ENCODE results near the gene ALDH5A1.
A peak's percentile ranks its signal among the peaks of the same experiment; 100 is the strongest.

ALDH5A1 gene

DNA sequence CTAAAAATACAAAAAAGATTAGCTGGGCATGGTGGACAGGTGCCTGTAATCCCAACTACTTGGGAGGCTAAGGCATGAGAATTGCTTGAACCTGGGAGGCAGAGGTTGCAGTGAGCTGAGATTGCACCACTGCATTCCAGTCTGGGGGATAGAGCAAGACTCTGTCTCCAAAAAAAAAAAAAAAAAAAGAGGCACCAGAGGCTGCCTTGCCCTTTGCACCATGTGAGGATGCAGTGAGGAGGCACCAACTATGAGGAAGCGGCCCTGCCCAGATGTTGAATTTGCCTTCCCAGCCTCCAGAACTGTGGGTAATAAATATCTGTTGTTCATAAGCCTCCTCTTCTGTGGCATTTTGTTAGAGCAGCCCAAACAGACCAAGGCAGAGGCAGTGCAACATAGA, 54.4 kb downstream of the ALDH5A1 start:
- Mint-ChIP-seq H3K27ac (no peak overlapping the region), H3K36me3 (no peaks in the 10 kb centered on the region), H3K27me3 (no peaks in the 10 kb centered on the region), H3K9me3 (no peaks in the 10 kb centered on the region), H3K4me1 (no peaks in the 10 kb centered on the region), H3K4me3 (no peak overlapping the region)
- ATAC-seq (replicated peaks) (no peak), DNase-seq (no peak)

DNA sequence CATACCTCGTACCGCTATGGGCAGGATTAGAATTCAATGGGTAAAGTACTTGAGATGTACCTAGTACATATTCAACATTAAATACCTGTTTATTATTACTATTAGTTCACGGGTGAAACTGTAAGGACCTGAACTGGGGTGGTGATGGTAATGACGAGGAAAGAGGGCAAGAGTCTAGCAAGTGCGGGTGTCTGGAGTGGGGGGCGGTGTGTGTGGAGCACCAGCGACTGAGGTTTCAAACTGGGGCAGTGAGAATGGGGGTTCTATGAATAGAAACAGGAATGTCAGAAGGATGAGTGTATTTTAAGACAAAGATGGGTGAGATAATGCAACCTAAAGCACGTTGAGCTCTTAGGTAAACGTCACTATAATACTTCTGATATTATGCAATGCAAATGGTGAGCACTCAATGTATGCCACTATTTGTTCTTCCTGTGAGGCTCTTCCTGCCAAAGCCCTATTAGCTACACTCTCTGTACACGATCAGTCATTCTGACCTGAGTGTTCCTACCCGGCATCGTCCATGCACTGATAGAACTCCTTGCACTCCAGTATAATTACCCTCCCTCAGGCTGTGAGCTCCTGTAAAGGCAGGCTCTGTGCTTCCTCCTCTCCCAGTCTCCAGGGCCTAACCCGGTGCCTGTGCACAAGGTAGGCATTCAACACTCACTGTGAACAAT, 55.0 kb downstream of the ALDH5A1 start:
- Mint-ChIP-seq H3K36me3 (no peaks in the 10 kb centered on the region), H3K27me3 (no peaks in the 10 kb centered on the region), H3K4me1 (no peaks in the 10 kb centered on the region), H3K27ac (no peak overlapping the region), H3K4me3 (no peak overlapping the region), H3K9me3 (no peaks in the 10 kb centered on the region)
- DNase-seq (no peak), ATAC-seq (replicated peaks) (no peak)

DNA sequence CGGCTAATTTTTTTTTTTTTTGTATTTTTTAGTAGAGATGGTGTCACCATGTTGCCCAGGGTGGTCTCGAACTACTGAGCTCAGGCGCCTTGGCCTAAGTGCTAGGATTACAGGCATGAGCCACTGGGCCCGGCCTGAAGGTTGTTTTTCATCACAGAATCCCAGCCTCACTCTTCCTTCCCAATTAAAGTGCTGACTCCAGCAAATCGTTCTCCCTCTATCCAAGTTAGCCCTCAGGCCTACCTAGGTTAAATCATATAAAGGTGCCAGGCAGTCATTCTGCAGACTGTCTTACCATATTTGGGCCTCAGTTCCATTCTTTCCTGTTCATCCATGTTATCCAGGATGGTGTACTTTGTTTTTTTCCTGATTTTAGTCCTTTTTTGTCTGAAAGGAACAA, 56.4 kb downstream of the ALDH5A1 start:
- no peak for ATAC-seq (replicated peaks)
- H3K36me3 Mint-ChIP-seq: no peaks in the 10 kb centered on the region
- H3K4me3 Mint-ChIP-seq: no peak overlapping the region
- no peak overlapping the region for H3K27ac Mint-ChIP-seq
- no peak for DNase-seq
- no peaks in the 10 kb centered on the region for H3K4me1 Mint-ChIP-seq
- no peaks in the 10 kb centered on the region for H3K9me3 Mint-ChIP-seq
- H3K27me3 Mint-ChIP-seq: peaks cover 0 to 3% of the 10 kb centered on the region in 2 donors

DNA sequence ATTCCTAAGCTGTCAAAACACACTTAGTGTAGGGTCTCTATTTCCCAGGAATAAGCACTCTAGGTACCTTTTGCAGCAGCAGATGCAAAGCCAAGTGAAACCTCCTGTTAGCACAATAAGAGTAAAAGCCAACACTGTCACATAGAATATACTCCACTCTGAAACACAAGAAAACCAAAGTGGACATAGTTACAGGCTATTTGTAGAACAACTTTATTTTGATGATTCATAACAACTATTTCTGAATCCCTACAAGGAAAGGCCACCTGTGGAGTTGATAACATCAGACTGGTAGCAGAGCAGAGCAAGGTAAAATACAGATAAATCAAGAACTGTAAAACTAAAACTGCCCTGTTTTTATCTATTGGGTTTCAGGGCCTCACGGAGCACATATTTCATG, 59.7 kb downstream of the ALDH5A1 start:
- peaks cover 0 to 7% of the 10 kb centered on the region in 2 donors for H3K27me3 Mint-ChIP-seq

DNA sequence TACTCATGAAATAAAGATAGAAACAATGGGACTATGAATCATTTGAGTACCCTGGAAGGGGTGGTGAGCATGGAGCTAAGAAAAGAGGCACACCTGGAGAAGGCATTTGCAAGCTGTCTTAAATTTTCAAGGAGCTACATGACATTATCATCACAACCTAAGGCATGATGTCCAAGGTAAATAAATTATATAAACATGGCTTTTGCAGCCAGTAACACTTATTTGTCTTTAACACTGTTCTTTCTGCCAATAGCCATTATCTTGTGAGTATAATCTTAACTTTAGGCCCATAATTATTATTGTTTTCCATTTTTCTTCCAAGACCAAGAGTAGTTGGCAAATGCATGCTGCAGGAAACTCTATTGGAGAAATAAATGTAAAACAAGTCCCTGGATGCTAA, 63.7 kb downstream of the ALDH5A1 start:
- no peak for ATAC-seq (replicated peaks)
- peaks cover 4 to 7% of the 10 kb centered on the region in 2 donors for H3K27me3 Mint-ChIP-seq
- no peak for DNase-seq
- no peaks in the 10 kb centered on the region for H3K4me1 Mint-ChIP-seq
- no peaks in the 10 kb centered on the region for H3K36me3 Mint-ChIP-seq
- H3K9me3 Mint-ChIP-seq: no peaks in the 10 kb centered on the region
- H3K27ac Mint-ChIP-seq: no peak overlapping the region
- no peak overlapping the region for H3K4me3 Mint-ChIP-seq

More for the DNA sequence above, 59.7 kb downstream of the ALDH5A1 start:
- ATAC-seq (replicated peaks) (no peak), DNase-seq (no peak)
- Mint-ChIP-seq H3K4me3 (no peak overlapping the region), H3K4me1 (no peaks in the 10 kb centered on the region), H3K9me3 (no peaks in the 10 kb centered on the region), H3K36me3 (no peaks in the 10 kb centered on the region), H3K27ac (no peak overlapping the region)

DNA sequence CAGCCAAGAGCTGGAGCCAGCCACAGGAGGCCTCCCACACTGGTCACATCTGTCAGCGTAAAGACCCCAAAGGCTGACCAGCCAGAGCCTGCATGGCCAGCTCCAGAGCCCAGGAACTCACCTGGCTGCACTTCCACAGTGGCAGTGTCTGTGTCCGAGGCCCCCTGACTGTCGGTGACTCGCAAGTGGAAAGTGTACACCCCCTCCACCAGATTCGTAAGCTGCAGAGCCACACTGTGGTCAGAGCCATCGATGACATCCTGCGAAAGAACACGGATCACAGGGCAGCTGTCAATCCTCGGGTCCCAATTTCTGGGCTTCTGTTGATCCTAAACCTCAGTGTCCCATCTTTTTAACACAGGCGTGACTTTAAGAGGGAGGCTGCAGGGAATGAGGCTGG, 69.3 kb downstream of the ALDH5A1 start:
- ATAC-seq (replicated peaks): no peak
- Mint-ChIP-seq H3K27me3 (peaks cover 0 to 4% of the 10 kb centered on the region in 2 donors), H3K36me3 (no peaks in the 10 kb centered on the region), H3K27ac (no peak overlapping the region), H3K4me3 (no peak overlapping the region), H3K9me3 (no peaks in the 10 kb centered on the region), H3K4me1 (no peaks in the 10 kb centered on the region)
- no peak for DNase-seq

DNA sequence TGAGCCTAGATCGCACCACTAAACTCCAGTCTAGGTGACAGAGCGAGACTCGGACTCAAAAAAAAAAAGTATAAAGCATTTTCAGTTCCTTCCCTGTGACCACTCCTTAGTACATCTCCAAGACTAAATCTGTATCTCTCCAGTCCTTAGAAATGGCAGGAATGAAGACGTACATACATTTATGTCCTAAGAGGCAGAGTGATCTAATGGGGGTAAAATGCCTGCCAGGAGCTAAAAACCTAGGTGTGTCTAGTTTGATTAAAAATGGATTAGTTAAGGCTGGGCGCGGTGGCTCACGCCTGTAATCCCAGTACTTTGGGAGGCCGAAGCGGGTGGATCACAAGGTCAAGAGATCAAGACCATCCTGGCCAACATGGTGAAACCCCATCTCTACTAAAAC, 70.4 kb downstream of the ALDH5A1 start:
- Mint-ChIP-seq H3K27me3 (peaks cover 0 to 8% of the 10 kb centered on the region in 2 donors), H3K36me3 (no peaks in the 10 kb centered on the region), H3K4me1 (no peaks in the 10 kb centered on the region), H3K27ac (no peak overlapping the region), H3K4me3 (no peak overlapping the region), H3K9me3 (no peaks in the 10 kb centered on the region)
- DNase-seq (no peak), ATAC-seq (replicated peaks) (no peak)

DNA sequence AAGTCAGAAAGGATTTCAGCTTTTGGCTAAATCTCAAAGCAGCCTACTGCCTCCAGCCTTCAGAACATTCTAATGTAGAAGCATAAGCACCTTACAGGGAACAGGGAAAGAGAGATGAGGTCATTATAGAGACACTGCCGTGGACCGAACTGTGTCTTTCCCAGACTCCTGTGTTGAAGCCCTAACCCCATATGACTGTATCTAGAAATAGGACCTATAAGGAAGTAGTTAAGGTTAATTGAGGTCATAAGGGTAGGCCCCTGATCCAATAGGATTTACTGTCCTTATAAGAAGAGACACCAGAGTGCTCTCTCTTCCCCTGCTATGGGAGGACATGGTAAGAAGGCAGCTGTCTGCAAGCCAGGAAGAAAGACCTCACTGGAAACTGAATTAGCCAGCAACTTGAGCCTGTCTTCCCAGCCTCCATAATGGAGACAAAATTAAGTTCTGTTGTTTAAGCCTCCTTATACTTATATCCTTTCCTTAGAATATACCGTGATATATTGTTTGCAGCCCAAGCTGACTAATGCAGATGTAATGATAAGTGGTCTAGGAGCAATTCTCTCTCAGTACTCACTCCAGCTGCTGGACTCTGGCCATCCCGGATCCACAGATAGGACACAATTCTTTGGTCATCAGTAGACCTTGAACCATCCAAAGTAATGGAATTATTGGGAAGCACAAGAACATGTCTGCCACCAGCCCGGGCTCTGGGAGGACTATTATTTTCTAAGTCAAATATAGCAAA, 71.4 kb downstream of the ALDH5A1 start:
- H3K27ac Mint-ChIP-seq: no peak overlapping the region
- no peak overlapping the region for H3K4me3 Mint-ChIP-seq
- DNase-seq: no peak
- H3K4me1 Mint-ChIP-seq: no peaks in the 10 kb centered on the region
- peaks cover 0 to 4% of the 10 kb centered on the region in 2 donors for H3K27me3 Mint-ChIP-seq
- H3K9me3 Mint-ChIP-seq: no peaks in the 10 kb centered on the region
- no peaks in the 10 kb centered on the region for H3K36me3 Mint-ChIP-seq
- ATAC-seq (replicated peaks): no peak

DNA sequence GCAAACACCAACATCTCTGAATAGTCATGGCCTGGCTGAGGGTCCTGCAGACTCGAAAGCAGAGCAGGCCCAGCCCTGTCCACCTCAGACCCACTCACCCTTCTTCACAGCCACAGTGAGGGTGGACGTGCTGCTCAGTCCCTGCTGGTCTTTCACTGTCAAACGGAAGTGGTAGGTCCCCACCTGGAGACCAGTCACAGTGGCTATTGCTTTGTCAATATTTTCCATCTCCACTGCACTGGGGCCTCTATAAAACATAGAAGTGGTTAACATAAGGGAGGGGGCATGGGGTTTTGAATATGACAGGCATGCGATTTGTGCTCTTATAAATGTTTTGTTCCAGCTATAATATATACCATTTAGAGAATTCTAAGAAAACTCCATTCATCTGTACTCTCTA, 73.9 kb downstream of the ALDH5A1 start:
- no peak overlapping the region for H3K27ac Mint-ChIP-seq
- H3K9me3 Mint-ChIP-seq: no peaks in the 10 kb centered on the region
- DNase-seq: no peak
- peaks cover 0 to 4% of the 10 kb centered on the region in 2 donors for H3K27me3 Mint-ChIP-seq
- H3K4me3 Mint-ChIP-seq: no peak overlapping the region
- H3K4me1 Mint-ChIP-seq: no peaks in the 10 kb centered on the region
- no peaks in the 10 kb centered on the region for H3K36me3 Mint-ChIP-seq
- no peak for ATAC-seq (replicated peaks)

DNA sequence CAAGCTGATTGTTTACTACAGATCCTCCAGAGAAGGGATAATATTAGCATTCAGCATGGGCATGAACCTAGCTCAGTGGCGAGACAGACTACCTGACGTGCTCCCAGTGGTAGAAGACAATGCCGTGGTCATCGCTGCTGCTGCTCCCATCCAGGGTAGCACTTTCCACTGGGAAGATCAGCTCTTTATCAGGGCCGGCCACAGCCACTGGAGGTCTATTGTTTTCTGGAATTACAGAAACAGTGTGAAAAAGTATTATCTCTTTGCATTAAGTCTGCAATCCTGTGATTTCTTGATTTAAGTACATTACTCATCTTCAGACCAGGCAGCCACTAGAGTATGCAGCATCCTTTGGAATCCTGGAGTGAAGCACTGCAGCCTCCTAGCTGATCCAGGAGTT, 75.0 kb downstream of the ALDH5A1 start:
- peaks cover 0 to 4% of the 10 kb centered on the region in 2 donors for H3K27me3 Mint-ChIP-seq
- ATAC-seq (replicated peaks): no peak
- H3K4me1 Mint-ChIP-seq: peaks cover 2 to 3% of the 10 kb centered on the region in 2 donors
- H3K36me3 Mint-ChIP-seq: no peaks in the 10 kb centered on the region
- H3K9me3 Mint-ChIP-seq: no peaks in the 10 kb centered on the region
- no peak for DNase-seq
- H3K4me3 Mint-ChIP-seq: no peak overlapping the region
- H3K27ac Mint-ChIP-seq: no peak overlapping the region

DNA sequence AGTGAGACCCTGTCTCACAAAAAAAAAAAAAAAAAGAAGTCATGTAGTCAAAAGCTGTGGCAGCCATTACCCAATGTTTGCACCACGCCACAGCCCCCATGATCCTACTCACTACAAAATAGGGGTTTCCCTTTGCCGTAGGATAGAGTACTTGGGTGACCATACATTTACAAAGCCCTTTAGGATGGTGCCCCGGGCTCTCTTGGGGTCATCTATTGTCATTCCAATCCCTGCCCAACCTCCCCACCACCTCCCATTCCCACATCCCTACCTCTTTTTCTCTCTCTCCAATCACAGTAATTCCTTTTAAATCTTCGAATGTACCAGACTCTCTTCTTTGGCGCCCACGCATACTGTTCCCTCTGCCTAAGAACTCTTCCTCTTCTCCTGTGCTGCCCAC, 76.6 kb downstream of the ALDH5A1 start:
- DNase-seq (no peak), ATAC-seq (replicated peaks) (no peak)
- H3K36me3 Mint-ChIP-seq: no peaks in the 10 kb centered on the region
- H3K27me3 Mint-ChIP-seq: peaks cover 0 to 4% of the 10 kb centered on the region in 2 donors
- H3K9me3 Mint-ChIP-seq: no peaks in the 10 kb centered on the region
- H3K27ac Mint-ChIP-seq: no peak overlapping the region
- H3K4me1 Mint-ChIP-seq: peaks cover 4 to 7% of the 10 kb centered on the region in 2 donors
- H3K4me3 Mint-ChIP-seq: no peak overlapping the region

DNA sequence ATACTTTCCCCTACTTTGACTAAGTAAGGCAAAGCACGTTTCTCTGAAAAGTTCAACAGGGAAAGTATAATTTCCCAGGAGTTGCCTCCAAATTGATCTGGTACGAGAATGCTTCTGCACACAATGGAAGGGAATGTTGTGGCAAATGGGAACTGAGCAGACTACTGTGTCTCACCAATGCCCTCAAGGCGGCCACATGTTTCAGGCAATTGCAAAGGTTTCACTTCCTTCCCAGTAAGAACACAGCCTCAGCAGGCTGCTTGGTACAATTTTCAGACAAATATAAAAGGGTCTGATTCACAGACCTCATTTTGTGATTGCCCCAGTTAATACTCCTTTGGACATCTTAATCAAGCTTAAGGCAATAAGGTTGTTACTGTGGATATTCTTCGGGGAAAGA, 80.0 kb downstream of the ALDH5A1 start:
- DNase-seq: peak; percentile 7
- H3K4me1 Mint-ChIP-seq: peaks cover 4 to 7% of the 10 kb centered on the region in 2 donors
- no peak overlapping the region for H3K4me3 Mint-ChIP-seq
- H3K36me3 Mint-ChIP-seq: no peaks in the 10 kb centered on the region
- H3K27ac Mint-ChIP-seq: no peak overlapping the region
- ATAC-seq (replicated peaks): peak; percentile 87 to 91
- H3K9me3 Mint-ChIP-seq: no peaks in the 10 kb centered on the region
- H3K27me3 Mint-ChIP-seq: no peaks in the 10 kb centered on the region

DNA sequence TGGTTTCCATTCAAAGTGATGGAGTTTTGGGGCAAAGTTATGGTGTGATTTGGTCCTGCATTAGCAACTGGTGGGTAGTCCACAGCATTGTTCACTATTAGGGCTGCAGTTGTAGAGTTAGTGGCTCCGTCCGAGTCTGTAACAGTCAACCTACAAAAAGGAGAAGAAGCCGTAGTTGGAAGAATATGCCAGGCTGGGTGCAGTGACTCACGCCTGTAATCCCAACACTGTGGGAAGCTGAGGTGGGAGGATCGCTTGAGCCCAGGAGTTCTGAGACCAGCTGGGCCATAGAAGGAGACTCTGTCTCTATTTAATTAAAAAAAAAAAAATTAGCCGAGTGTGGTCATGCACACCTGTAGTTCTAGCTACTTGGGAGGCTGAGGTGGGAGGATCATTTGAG, 81.7 kb downstream of the ALDH5A1 start:
- Mint-ChIP-seq H3K4me1 (peaks cover 4 to 7% of the 10 kb centered on the region in 2 donors), H3K36me3 (no peaks in the 10 kb centered on the region), H3K27ac (no peak overlapping the region), H3K27me3 (no peaks in the 10 kb centered on the region), H3K9me3 (no peaks in the 10 kb centered on the region), H3K4me3 (no peak overlapping the region)
- ATAC-seq (replicated peaks): no peak
- no peak for DNase-seq

DNA sequence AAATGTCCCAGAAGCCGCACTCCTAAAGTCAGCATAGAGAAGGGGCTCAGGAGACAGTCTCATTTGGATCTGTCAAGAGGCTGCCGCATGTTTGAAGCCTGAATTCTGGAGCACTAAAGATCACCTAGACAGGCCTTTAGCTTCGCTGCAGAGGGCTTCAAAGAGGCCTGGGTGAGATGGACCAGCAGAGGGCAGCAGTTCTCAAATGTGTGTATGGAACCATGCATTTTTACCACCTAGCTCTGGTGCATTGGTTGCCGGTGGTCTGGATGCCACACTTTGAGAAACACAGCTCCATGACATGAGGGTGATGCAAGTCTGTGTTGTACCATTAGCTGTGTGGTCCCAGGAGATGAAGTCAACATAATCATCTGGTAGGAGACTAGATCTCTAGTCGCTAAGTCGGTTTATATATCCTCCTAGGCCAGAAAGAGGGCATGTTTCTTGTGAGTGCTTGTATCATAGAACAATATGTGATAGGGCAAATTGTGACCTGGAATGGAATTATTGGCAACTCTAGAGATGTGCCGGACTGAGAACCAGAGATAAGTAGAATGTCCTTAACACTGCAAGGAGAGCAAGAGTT, 86.4 kb downstream of the ALDH5A1 start:
- Mint-ChIP-seq H3K27ac (no peak overlapping the region), H3K4me3 (no peak overlapping the region), H3K27me3 (no peaks in the 10 kb centered on the region), H3K9me3 (no peaks in the 10 kb centered on the region), H3K4me1 (peaks cover 2 to 6% of the 10 kb centered on the region in 2 donors), H3K36me3 (no peaks in the 10 kb centered on the region)
- ATAC-seq (replicated peaks) (peak; percentile 92 to 95), DNase-seq (peak; percentile 43)

All from stimulated activated naive B cell treated with anti-CD40 and anti-IgM and Interleukin-4, amounts not matched to agents 10 μg/mL and 1 μg/mL and 100 μg/mL, for 72 hours (primary cell).